Lower leg skin (tissue), 3 donors: ENCODE data around the gene CHAC2.

Source experiments
- CTCF ChIP-seq, 3 donors: fragments of 450-650 bp; IDR thresholded peaks; one replicate each; pipeline ENCODE4 v1.5.1; 2016; ENCODE audit warnings: antibody characterized with exemption in 3 of 3, mild to moderate bottlenecking in 3 of 3, moderate library complexity in 2 of 3
- POLR2A ChIP-seq, 2 donors: fragments of 450-650 bp; IDR thresholded peaks; one replicate each; pipeline ENCODE4 v1.6.1; 2016 to 2017; ENCODE audit warnings: antibody characterized with exemption in 2 of 2, mild to moderate bottlenecking in 1 of 2, moderate library complexity in 1 of 2

GRCh38 chr2:53787614-53788289 lies 20.1 kb downstream of the CHAC2 start:
- no peak for TF ChIP-seq CTCF (IDR thresholded peaks at IDR 0.05)
- no peak for TF ChIP-seq POLR2A (IDR thresholded peaks at IDR 0.05)
